ENCODE results near the gene IL7R. TPM values are rescaled to one million over a fixed set of nuclear protein-coding genes. Genes with fewer than 3 reads are reported as not detected.

The IL7R gene
- total RNA-seq, 1 experiment from 2014 or later: 0.41 TPM

- Histone ChIP-seq H3K4me3 (no peak overlapping the region), H3F3A (ENCODE audit: insufficient read depth, low read depth) (no peaks in the 10 kb centered on the region), H3K9me3 (ENCODE audit: insufficient read depth, low read depth) (no peaks in the 10 kb centered on the region), H3K36me3 (ENCODE audit: low read depth) (no peaks in the 10 kb centered on the region), H4K20me1 (ENCODE audit: insufficient read depth) (no peaks in the 10 kb centered on the region), H3K9me2 (ENCODE audit: insufficient read depth) (no peaks in the 10 kb centered on the region), H3K27ac (no peak overlapping the region), H3K79me2 (ENCODE audit: low read depth) (no peaks in the 10 kb centered on the region), H3K4me2 (no peak overlapping the region), H2AFZ (no peak overlapping the region), H3K27me3 (ENCODE audit: insufficient read depth, low read depth) (no peaks in the 10 kb centered on the region), H3K4me1 (replicated peaks; ENCODE audit: insufficient read depth) (no peaks in the 10 kb centered on the region)
- POLR2A ChIA-PET (ENCODE audit: unreplicated experiment): no interaction called here
- CTCF ChIA-PET: no interaction called here
- DNase-seq: no peak
- BruUV-seq (replicated peaks): no TSS peak
- intact Hi-C loops (cut with micrococcal nuclease; ENCODE audit: unreplicated experiment): no loop called here
- TF ChIP-seq, protein P1, sequence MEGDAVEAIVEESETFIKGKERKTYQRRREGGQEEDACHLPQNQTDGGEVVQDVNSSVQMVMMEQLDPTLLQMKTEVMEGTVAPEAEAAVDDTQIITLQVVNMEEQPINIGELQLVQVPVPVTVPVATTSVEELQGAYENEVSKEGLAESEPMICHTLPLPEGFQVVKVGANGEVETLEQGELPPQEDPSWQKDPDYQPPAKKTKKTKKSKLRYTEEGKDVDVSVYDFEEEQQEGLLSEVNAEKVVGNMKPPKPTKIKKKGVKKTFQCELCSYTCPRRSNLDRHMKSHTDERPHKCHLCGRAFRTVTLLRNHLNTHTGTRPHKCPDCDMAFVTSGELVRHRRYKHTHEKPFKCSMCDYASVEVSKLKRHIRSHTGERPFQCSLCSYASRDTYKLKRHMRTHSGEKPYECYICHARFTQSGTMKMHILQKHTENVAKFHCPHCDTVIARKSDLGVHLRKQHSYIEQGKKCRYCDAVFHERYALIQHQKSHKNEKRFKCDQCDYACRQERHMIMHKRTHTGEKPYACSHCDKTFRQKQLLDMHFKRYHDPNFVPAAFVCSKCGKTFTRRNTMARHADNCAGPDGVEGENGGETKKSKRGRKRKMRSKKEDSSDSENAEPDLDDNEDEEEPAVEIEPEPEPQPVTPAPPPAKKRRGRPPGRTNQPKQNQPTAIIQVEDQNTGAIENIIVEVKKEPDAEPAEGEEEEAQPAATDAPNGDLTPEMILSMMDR (conservative IDR thresholded peaks at IDR 0.05): no peak
- no peak for TF ChIP-seq EZH2 (IDR thresholded peaks at IDR 0.05; ENCODE audit: low read depth)
Observed at GRCh38 chr5:35898952-35899660, 42.4 kb downstream of the IL7R start.

GRCh38 chr5:35899800-35900199, 43.1 kb downstream of the IL7R start:
- intact Hi-C loops (cut with micrococcal nuclease; ENCODE audit: unreplicated experiment): no loop called here

GRCh38 chr5:35900972-35901695, 44.4 kb downstream of the IL7R start:
- H3K4me3 ChIP-seq: no peak overlapping the region
- H3F3A ChIP-seq (ENCODE audit: insufficient read depth, low read depth): no peaks in the 10 kb centered on the region
- no peaks in the 10 kb centered on the region for H3K9me3 ChIP-seq (ENCODE audit: insufficient read depth, low read depth)
- DNase-seq: no peak
- H3K9me2 ChIP-seq (ENCODE audit: insufficient read depth): no peaks in the 10 kb centered on the region
- no peaks in the 10 kb centered on the region for H3K4me1 ChIP-seq (replicated peaks; ENCODE audit: insufficient read depth)
- H3K4me2 ChIP-seq: no peak overlapping the region
- ChIA-PET CTCF (no interaction called here), POLR2A (ENCODE audit: unreplicated experiment) (no interaction called here)
- no peaks in the 10 kb centered on the region for H3K27me3 ChIP-seq (ENCODE audit: insufficient read depth, low read depth)
- intact Hi-C loops (cut with micrococcal nuclease; ENCODE audit: unreplicated experiment): no loop called here
- H3K36me3 ChIP-seq (ENCODE audit: low read depth): no peaks in the 10 kb centered on the region
- BruUV-seq (replicated peaks): no TSS peak
- no peaks in the 10 kb centered on the region for H4K20me1 ChIP-seq (ENCODE audit: insufficient read depth)
- no peaks in the 10 kb centered on the region for H3K79me2 ChIP-seq (ENCODE audit: low read depth)
- no peak overlapping the region for H2AFZ ChIP-seq
- no peak for TF ChIP-seq EZH2 (IDR thresholded peaks at IDR 0.05; ENCODE audit: low read depth)
- TF ChIP-seq, protein P1 (conservative IDR thresholded peaks at IDR 0.05): no peak
- H3K27ac ChIP-seq: no peak overlapping the region

More at GRCh38 chr5:35899800-35900199, 43.1 kb downstream of the IL7R start:
- TF ChIP-seq, protein P1 (conservative IDR thresholded peaks at IDR 0.05): no peak
- no peak for TF ChIP-seq EZH2 (IDR thresholded peaks at IDR 0.05; ENCODE audit: low read depth)
- ChIA-PET CTCF (no interaction called here), POLR2A (ENCODE audit: unreplicated experiment) (no interaction called here)
- Histone ChIP-seq H3K9me3 (ENCODE audit: insufficient read depth, low read depth) (no peaks in the 10 kb centered on the region), H3K4me1 (replicated peaks; ENCODE audit: insufficient read depth) (no peaks in the 10 kb centered on the region), H3K4me2 (no peak overlapping the region), H3K36me3 (ENCODE audit: low read depth) (no peaks in the 10 kb centered on the region), H2AFZ (no peak overlapping the region), H3K27ac (no peak overlapping the region), H3K9me2 (ENCODE audit: insufficient read depth) (no peaks in the 10 kb centered on the region), H3K27me3 (ENCODE audit: insufficient read depth, low read depth) (no peaks in the 10 kb centered on the region), H3K79me2 (ENCODE audit: low read depth) (no peaks in the 10 kb centered on the region), H3F3A (ENCODE audit: insufficient read depth, low read depth) (no peaks in the 10 kb centered on the region), H4K20me1 (ENCODE audit: insufficient read depth) (no peaks in the 10 kb centered on the region), H3K4me3 (no peak overlapping the region)
- no peak for DNase-seq
- no TSS peak for BruUV-seq (replicated peaks)

Data from PC-9 (cell line).